Limb (tissue), 2 donors: ENCODE data around the gene SEMA3E.
"Not testable (repeated sequence)": the region's sequence is repeated elsewhere in the genome, so short reads cannot be mapped to it uniquely, and the experiment has no call there.

Source experiments
- DNase-seq, 2 donors: peaks; one replicate each; pipeline ENCODE4 v3.0.0-alpha.2; 2016; ENCODE audit errors: extremely low spot score in 2 of 2

SEMA3E gene

DNA sequence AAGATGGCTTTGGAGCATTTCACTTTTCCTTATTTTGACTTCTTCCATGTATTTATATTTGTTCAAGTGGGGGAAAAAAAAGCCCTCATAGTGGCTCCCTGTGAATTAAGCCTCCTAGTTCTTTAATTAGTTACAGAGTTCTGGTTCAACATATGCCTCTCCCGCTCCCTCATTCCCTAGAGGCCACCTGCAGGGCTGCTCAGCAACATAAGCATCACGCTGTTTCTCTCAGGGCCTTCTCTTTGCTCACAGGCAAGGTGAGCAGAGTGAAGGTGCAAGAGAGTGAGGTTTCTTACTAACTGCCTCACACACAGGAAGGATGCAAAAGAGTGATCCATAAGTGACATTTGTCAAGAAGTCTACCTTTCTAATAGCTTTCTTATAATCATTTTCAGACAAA lies 196.7 kb downstream of the SEMA3E start:
- DNase-seq, result no peak

DNA sequence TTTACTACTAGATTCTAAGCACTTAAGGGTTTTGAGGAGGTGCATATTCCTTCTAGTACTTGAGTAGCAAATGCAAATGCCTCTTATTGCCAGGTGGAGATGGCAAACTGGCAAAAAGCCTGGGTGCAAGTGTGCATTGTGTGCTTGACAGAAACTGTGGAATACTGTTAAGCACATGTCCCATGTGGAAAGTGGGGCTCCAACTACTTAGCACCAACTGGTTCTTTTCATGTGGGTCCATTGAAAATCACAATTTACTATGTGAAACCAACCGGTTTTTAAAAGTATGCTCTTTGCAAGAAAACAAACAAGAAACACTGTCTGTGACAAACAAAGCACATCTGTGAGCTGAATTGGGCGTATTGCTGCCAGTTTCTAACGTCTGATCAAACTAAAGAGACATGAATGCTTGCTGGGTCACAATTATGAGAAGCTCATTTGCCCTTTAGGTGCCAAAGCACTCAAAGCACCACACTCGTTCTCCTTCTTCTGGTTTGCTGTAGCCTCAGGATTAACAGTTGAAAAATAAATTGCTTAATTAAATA lies 197.4 kb downstream of the SEMA3E start:
- no peak for DNase-seq

DNA sequence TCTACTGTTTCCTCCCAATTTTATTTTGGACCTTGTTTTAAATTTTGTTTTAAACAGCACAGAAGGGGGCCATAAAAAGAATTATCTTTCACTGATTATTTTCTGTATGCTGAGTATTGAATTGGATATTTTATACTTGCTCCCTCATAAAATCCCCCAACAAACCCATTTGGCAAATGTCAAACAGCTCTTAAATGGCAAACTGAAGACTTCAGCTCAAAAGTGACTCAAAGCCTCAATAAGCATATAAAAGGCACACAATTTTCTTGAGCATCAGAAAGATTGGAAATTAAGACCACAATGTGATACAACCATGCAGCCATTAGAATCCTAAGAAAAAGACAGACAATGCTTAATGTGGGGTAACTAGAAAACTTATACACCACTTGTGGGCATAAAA lies 199.2 kb downstream of the SEMA3E start:
- no peak for DNase-seq

- no peak for DNase-seq
These were observed 201.3 kb downstream of the SEMA3E start for GRCh38 chr7:83447681-83448080.

DNA sequence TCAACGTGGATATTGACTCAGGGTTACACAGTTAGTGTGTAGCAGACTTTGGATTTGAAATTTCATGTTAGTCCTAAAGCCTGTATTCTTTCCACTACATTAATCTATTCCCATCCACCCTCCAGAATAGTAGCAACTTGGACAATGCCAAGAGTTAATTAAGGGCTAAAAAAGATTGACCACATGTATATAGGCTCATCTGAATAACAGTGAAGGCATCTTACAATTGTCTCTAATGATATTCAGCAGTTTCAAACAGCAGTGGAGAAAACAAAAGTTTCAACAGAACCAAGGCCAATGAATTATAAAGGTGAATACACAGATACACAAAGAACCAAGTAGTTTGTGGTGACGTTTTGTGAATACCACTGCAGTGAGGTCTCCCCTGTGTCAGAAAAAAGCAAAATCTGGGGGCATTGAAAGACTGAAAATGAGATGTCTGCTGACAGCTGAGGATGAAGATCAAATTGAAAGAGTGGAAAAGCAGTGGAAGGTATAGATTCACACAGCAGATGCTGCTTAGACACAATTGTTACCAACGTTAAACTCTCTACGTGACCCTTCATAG lies 202.8 kb downstream of the SEMA3E start:
- DNase-seq, result no peak

DNA sequence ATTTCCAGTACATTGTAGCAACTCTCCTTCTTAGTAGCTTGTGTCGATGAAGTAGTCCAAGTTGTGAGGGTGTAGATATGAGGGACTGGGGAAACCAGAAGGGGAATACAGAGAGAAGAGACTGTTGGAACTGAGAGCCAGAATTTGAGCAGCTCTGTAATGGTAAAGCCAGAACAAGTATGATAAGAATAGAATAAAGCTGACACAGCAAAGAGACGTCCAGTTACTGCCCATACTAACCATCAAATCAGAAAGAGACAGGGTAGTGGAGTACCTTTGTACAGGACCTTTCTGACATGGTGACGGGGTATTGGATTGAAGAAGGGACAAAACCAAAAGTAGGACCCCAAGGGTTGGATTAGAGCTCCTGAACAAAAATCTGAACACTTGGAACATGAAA lies 206.0 kb downstream of the SEMA3E start:
- DNase-seq, result no peak

DNA sequence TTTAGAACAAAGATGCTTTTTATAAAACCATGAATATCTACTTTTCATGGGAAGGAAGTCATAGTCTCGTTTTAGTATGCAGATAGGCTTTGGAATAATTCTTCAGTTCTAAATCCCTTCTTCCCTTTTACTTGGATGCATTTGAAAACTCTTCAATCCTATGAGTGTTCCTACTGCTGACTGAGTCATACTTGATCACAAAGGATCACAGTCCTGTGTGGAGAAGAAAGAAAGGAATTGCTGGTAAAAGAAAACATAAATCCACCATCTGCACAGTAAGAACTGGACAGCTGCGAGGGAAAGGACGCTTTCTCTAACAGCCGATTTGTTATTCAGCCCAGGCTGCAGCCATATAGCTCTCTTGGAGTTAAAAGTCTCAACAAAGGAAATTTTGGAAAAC lies 209.9 kb downstream of the SEMA3E start:
- DNase-seq, result no peak

- not testable (repeated sequence) for DNase-seq
These were observed 218.7 kb downstream of the SEMA3E start for GRCh38 chr7:83430289-83430688.

GRCh38 chr7:83429493-83429892 lies 219.4 kb downstream of the SEMA3E start:
- no peak for DNase-seq

DNA sequence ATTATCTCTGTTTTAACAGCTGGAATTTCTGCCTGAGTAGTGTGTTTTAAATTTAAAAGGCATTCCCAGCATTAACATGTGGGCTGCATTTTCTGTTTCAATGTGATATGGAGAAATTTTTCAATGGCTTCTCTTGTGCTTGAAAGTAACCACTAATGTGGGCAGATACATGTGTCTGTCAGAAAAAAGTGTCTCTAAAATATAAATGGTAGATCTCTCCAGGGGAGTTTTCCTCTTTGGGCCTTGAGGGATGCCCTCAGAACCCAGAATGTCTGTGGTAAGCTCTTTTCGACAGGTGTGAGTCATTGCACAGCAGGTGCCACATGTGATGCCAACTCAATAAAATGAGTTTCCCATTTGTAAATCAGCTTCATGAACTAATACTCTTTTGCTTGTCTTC lies 221.1 kb downstream of the SEMA3E start:
- no peak for DNase-seq

GRCh38 chr7:83426325-83426724 lies 222.6 kb downstream of the SEMA3E start:
- DNase-seq, result no peak

- DNase-seq, result no peak
These were observed 229.9 kb downstream of the SEMA3E start for GRCh38 chr7:83419013-83419412.

DNA sequence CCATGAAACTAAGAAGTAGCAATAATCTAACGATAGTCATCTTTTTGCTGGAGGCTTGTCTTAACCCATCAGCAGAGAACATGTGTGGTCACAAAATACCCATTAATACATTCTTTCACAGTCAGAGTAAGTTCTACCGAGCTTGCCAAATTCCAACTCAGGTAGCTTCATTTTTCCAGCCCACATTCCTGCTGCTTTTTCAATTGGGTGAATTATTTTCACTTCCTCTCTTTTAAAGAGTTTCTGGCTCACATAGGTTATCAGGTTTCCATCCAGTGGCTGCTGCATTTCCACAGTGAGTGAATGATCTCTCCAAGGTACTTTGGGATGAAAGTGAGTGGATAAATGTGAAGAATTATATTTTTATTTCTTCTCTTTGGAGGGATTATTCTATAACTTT lies 233.1 kb downstream of the SEMA3E start:
- peak in 1 of 2 donors; percentile 41 for DNase-seq

DNA sequence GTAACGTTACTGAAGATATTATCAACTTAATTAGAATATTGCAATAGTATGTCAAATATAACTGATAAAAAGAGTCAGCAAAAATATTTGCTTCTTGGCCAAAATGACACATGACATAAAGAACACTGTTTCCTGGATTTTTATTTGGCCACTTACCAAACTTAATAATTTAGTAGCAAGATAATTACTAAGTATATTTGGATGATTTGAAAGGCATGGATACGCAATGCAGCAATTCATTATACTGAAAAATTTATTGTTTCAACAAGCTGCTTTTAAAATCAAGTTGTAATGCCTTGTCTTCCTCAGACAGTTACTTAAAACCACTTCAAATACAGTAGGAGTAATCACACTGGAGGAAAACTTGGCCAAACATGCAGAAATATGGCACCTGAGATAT lies 234.0 kb downstream of the SEMA3E start:
- DNase-seq, result no peak

DNA sequence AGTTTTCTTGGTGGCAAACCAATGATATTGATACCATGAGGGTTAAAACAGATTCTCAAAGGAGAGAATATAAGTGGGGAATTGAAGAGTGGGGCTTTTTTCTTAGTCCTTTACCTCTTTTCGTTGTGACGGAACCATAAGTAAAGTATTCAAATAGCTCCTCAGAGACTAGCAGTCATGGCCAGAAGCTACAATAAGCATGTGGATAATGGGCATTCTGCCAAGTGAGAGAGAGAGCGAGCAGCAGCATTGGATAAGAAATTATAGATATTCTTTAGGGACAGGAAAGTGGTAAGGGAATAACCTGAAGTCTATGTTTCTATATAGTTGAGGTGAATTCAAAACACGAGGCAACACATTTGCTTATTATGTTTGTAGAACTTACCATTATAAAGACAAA lies 235.1 kb downstream of the SEMA3E start:
- peak in 1 of 2 donors; percentile 21 for DNase-seq

DNA sequence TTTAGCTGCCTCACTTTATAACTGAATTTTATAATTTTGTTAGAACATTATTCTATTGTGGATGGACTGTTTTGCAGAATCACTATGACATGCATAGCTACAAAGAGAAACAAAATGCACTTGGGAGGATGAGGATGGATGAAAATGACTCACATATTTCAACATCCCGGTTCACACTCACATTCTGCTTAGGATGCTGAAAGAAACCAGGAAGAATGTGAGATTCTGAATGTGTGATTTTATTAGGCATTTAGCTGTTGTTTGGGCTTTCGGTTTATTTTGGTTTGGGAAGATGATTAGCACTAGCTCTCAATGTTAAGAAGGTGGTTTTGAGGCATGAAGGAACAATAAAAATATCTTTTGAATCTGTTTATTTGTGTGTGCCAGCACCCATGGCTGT lies 235.5 kb downstream of the SEMA3E start:
- no peak for DNase-seq

- DNase-seq, result peak in 1 of 2 donors; percentile 65
These were observed 237.8 kb downstream of the SEMA3E start for GRCh38 chr7:83410989-83411591.

- no peak for DNase-seq
These were observed 254.2 kb downstream of the SEMA3E start for GRCh38 chr7:83394776-83395175.

- DNase-seq, result no peak
These were observed 260.5 kb downstream of the SEMA3E start for GRCh38 chr7:83388436-83388835.

GRCh38 chr7:83366629-83367028 lies 282.3 kb downstream of the SEMA3E start:
- no peak for DNase-seq

DNA sequence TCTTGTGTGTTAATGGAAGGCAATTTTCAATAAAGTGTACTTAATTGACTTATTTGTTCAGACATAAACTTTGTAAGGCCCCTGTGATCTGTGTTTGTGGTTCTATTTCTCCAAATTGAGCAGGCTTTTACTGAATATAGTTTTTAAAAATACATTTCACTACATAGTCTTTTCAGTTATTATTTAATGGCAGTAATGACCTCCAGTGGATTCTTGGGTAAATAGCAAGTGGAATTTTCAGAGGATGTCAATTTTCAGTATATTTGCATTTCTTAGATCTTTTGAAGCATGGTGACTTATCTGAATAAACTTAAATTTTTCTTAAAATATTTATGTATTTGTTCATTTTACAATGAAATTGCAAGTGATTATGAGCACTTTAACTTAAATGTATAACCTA lies 283.2 kb downstream of the SEMA3E start:
- peak in 1 of 2 donors; percentile 36 for DNase-seq

- DNase-seq, result peak in 1 of 2 donors; percentile 84
These were observed 285.9 kb downstream of the SEMA3E start for GRCh38 chr7:83362871-83363550.

- no peak for DNase-seq
These were observed 289.8 kb downstream of the SEMA3E start for GRCh38 chr7:83359108-83359507.
